Loucy (cell line): ENCODE measurements around the gene MARCHF2.
A peak's percentile ranks its signal among the peaks of the same experiment; 100 is the strongest.

ENCODE experiments used
- H2AFZ ChIP-seq: fragments of 200-600 bp; sonication (generic); 2 replicates; pipeline ENCODE4 v1.6.0; 2016; ENCODE audit warnings: antibody characterized with exemption, mild to moderate bottlenecking, low read length, moderate library complexity
- H3F3A ChIP-seq: fragments of 200-600 bp; 2 replicates; pipeline ENCODE4 v1.6.0; 2016; ENCODE audit warnings: antibody characterized with exemption, low read depth, mild to moderate bottlenecking
- H3K27me3 ChIP-seq: fragments of 200-600 bp; sonication (generic); 2 replicates; pipeline ENCODE4 v1.6.1; 2014; ENCODE audit warnings: low read length, mild to moderate bottlenecking; ENCODE audit not compliant: insufficient read depth, poor library complexity, severe bottlenecking
- H3K36me3 ChIP-seq: fragments of 200-600 bp; sonication (generic); 2 replicates; pipeline ENCODE4 v1.6.1; 2016; ENCODE audit warnings: low read length; ENCODE audit not compliant: insufficient read depth
- H3K4me1 ChIP-seq: fragments of 200-600 bp; sonication (generic); 2 replicates; pipeline ENCODE4 v1.5.1; 2014; ENCODE audit warnings: low read length, mild to moderate bottlenecking; ENCODE audit not compliant: insufficient read depth, poor library complexity, severe bottlenecking
- H3K4me2 ChIP-seq: fragments of 200-600 bp; sonication (generic); 2 replicates; pipeline ENCODE4 v1.6.0; 2014; ENCODE audit warnings: antibody characterized with exemption, low read length, low read depth, mild to moderate bottlenecking; ENCODE audit not compliant: poor library complexity, severe bottlenecking
- H3K4me3 ChIP-seq: fragments of 200-600 bp; sonication (generic); 2 replicates; pipeline ENCODE4 v1.5.1; 2014; ENCODE audit warnings: low read length, mild to moderate bottlenecking, mixed read lengths; ENCODE audit not compliant: poor library complexity, severe bottlenecking
- H3K79me2 ChIP-seq: fragments of 200-600 bp; sonication (generic); 2 replicates; pipeline ENCODE4 v1.6.1; 2014; ENCODE audit warnings: low read length; ENCODE audit not compliant: insufficient read depth
- H3K9ac ChIP-seq: fragments of 200-600 bp; sonication (generic); 2 replicates; pipeline ENCODE4 v1.6.0; 2014; ENCODE audit warnings: mild to moderate bottlenecking, low read depth, low read length, moderate library complexity; ENCODE audit not compliant: poor library complexity, severe bottlenecking
- H3K9me2 ChIP-seq: fragments of 200-600 bp; sonication (generic); replicated peaks from 2 replicates; pipeline ENCODE4 v1.6.1; 2016; ENCODE audit warnings: low read depth, low read length, mixed read lengths
- H3K9me3 ChIP-seq: fragments of 200-600 bp; sonication (generic); 2 replicates; pipeline ENCODE4 v1.6.1; 2014; ENCODE audit warnings: mild to moderate bottlenecking, antibody characterized with exemption, low read length, low read depth; ENCODE audit not compliant: insufficient read depth
- H4K20me1 ChIP-seq: fragments of 200-600 bp; sonication (generic); 2 replicates; pipeline ENCODE4 v1.6.0; 2014; ENCODE audit warnings: antibody characterized with exemption, low read length, mild to moderate bottlenecking; ENCODE audit not compliant: insufficient read depth, poor library complexity, severe bottlenecking
- CTCF ChIP-seq: fragments of 200-600 bp; sonication (generic); conservative IDR thresholded peaks from 2 replicates; pipeline ENCODE4 v1.5.1; 2014; ENCODE audit warnings: mild to moderate bottlenecking, antibody characterized with exemption, low read length
- EZH2phosphoT487 ChIP-seq: fragments of 200-600 bp; IDR thresholded peaks from 2 replicates; pipeline ENCODE4 v1.6.1; 2018; ENCODE audit warnings: antibody characterized with exemption, mild to moderate bottlenecking, moderate library complexity, borderline replicate concordance

The MARCHF2 gene

GRCh38 chr19:8413629-8413995 lies 507 bp downstream of the MARCHF2 start:
- Histone ChIP-seq H3K4me2 (peak overlapping the region; percentile 90), H3K9me3 (no peaks in the 10 kb centered on the region), H3K9ac (peak overlapping the region; percentile 33), H2AFZ (peak overlapping the region; percentile 87), H3K9me2 (no peaks in the 10 kb centered on the region), H3K4me1 (peaks cover 4% of the 10 kb centered on the region), H3K36me3 (no peaks in the 10 kb centered on the region), H3F3A (no peaks in the 10 kb centered on the region), H3K4me3 (peak overlapping the region; percentile 77), H3K79me2 (no peaks in the 10 kb centered on the region), H3K27me3 (no peaks in the 10 kb centered on the region), H4K20me1 (no peaks in the 10 kb centered on the region)
- TF ChIP-seq CTCF (no peak), EZH2phosphoT487 (no peak)

GRCh38 chr19:8416796-8417195 lies 3.7 kb downstream of the MARCHF2 start:
- Histone ChIP-seq H3K4me3 (no peak overlapping the region), H3K27me3 (no peaks in the 10 kb centered on the region), H3K4me2 (no peak overlapping the region), H2AFZ (no peak overlapping the region), H3K79me2 (no peaks in the 10 kb centered on the region), H3K9ac (no peak overlapping the region), H3K9me2 (no peaks in the 10 kb centered on the region), H3F3A (no peaks in the 10 kb centered on the region), H3K4me1 (peaks cover 4% of the 10 kb centered on the region), H3K9me3 (no peaks in the 10 kb centered on the region), H3K36me3 (no peaks in the 10 kb centered on the region), H4K20me1 (no peaks in the 10 kb centered on the region)
- TF ChIP-seq EZH2phosphoT487 = no peak
- no peak for TF ChIP-seq CTCF

GRCh38 chr19:8421484-8422461 lies 8.7 kb downstream of the MARCHF2 start:
- no peak for TF ChIP-seq EZH2phosphoT487
- no peak for TF ChIP-seq CTCF
- no peaks in the 10 kb centered on the region for H3F3A ChIP-seq
- H3K9ac ChIP-seq = no peak overlapping the region
- H3K27me3 ChIP-seq = no peaks in the 10 kb centered on the region
- no peak overlapping the region for H2AFZ ChIP-seq
- H3K36me3 ChIP-seq = no peaks in the 10 kb centered on the region
- H3K4me1 ChIP-seq = no peaks in the 10 kb centered on the region
- H3K4me3 ChIP-seq = no peak overlapping the region
- H3K79me2 ChIP-seq = no peaks in the 10 kb centered on the region
- no peak overlapping the region for H3K4me2 ChIP-seq
- no peaks in the 10 kb centered on the region for H3K9me2 ChIP-seq
- no peaks in the 10 kb centered on the region for H3K9me3 ChIP-seq
- no peaks in the 10 kb centered on the region for H4K20me1 ChIP-seq
